NT2/D1 (cell line): ENCODE measurements around the gene APEX1.

ENCODE experiments used
- SUZ12 ChIP-seq: IDR thresholded peaks from 2 replicates; pipeline ENCODE4 v1.6.1; 2011; ENCODE audit not compliant: insufficient read length, insufficient read depth; ENCODE audit errors: extremely low read depth
- YY1 ChIP-seq: IDR thresholded peaks from 2 replicates; pipeline ENCODE4 v1.6.1; 2011; ENCODE audit not compliant: insufficient read length, insufficient read depth

- no peak for TF ChIP-seq YY1
- TF ChIP-seq SUZ12: no peak
Measured at GRCh38 chr14:20417250-20418186, 37.5 kb upstream of the APEX1 start.
